ENCODE data around the gene TCF20. TPM values are rescaled to one million over a fixed set of nuclear protein-coding genes. Genes with fewer than 3 reads are reported as not detected.

The TCF20 gene
- polyA plus RNA-seq, 2 donors: 14.5 to 15.0 TPM

DNA sequence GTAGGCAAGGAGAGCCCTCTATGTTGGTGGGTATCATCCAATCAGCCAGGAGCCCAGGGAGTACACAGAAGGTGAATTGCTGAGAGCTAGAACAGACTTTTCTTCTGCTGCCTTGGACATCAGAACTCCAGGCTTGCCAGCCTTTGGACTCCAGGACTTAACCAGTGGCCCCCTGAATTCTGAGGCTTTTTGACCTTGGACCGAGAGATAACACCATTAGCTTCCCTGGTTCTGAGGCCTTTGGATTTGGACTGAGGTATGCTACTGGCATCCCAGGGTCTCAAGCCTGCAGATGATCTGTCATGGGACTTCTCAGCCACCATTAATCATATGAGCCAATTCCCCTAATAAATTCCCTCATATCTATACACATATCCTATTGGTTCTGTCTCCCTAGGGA lies 21.5 kb downstream of the TCF20 start:
- no peak overlapping the region for H3K4me3 ChIP-seq (ENCODE audit: low read depth in 1 of 2, low read length in 2 of 2)
- H3K4me1 ChIP-seq (ENCODE audit: control insufficient read depth in 2 of 2, insufficient read depth in 2 of 2, low read length in 1 of 2): peaks cover 0 to 2% of the 10 kb centered on the region in 2 donors
- WGBS, 2 donors: 42 to 95% methylated on average over 1 of the region's 1 CpG
- H3K9me3 ChIP-seq (ENCODE audit: control insufficient read depth in 2 of 2, insufficient read depth in 1 of 2, low read depth in 1 of 2, low read length in 1 of 2): no peaks in the 10 kb centered on the region
- no peaks in the 10 kb centered on the region for H3K36me3 ChIP-seq (ENCODE audit: control insufficient read depth in 2 of 2, insufficient read depth in 2 of 2, low read length in 1 of 2)
- H3K27ac ChIP-seq (ENCODE audit: low read depth in 2 of 2, low read length in 1 of 2): no peak overlapping the region
- H3K27me3 ChIP-seq (ENCODE audit: control insufficient read depth in 1 of 2, insufficient read depth in 2 of 2, low read length in 2 of 2): no peaks in the 10 kb centered on the region

DNA sequence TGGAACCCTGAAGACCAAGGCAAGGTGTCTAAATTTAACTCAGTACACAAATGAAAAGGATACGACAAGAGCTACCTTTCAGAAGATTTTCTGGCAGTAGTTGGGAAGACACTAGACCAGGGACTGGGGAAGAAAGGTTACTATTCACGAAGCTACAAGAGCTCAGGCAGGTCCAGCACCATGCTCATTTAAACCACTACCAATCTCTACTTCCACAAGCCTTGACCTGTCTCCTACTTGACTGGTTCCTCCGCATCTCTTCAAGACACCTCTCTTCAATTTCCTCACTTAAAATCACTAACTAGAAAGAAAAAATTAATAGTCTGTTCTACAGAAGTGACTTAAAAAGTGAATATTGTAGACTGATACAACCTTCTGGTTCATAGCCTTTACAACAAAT lies 22.9 kb downstream of the TCF20 start:
- 59 to 71% methylated on average over 3 of the region's 3 CpGs for WGBS, 2 donors
- H3K27ac ChIP-seq (ENCODE audit: low read depth in 2 of 2, low read length in 1 of 2): no peak overlapping the region
- H3K36me3 ChIP-seq (ENCODE audit: control insufficient read depth in 2 of 2, insufficient read depth in 2 of 2, low read length in 1 of 2): no peaks in the 10 kb centered on the region
- no peak overlapping the region for H3K4me3 ChIP-seq (ENCODE audit: low read depth in 1 of 2, low read length in 2 of 2)
- H3K27me3 ChIP-seq (ENCODE audit: control insufficient read depth in 1 of 2, insufficient read depth in 2 of 2, low read length in 2 of 2): no peaks in the 10 kb centered on the region
- peaks cover 0 to 2% of the 10 kb centered on the region in 2 donors for H3K4me1 ChIP-seq (ENCODE audit: control insufficient read depth in 2 of 2, insufficient read depth in 2 of 2, low read length in 1 of 2)
- H3K9me3 ChIP-seq (ENCODE audit: control insufficient read depth in 2 of 2, insufficient read depth in 1 of 2, low read depth in 1 of 2, low read length in 1 of 2): no peaks in the 10 kb centered on the region

GRCh38 chr22:42243802-42244060 lies 26.7 kb downstream of the TCF20 start:
- Histone ChIP-seq H3K4me1 (ENCODE audit: control insufficient read depth in 2 of 2, insufficient read depth in 2 of 2, low read length in 1 of 2) (peaks cover 0 to 2% of the 10 kb centered on the region in 2 donors), H3K4me3 (ENCODE audit: low read depth in 1 of 2, low read length in 2 of 2) (no peak overlapping the region), H3K27me3 (ENCODE audit: control insufficient read depth in 1 of 2, insufficient read depth in 2 of 2, low read length in 2 of 2) (no peaks in the 10 kb centered on the region), H3K27ac (ENCODE audit: low read depth in 2 of 2, low read length in 1 of 2) (no peak overlapping the region), H3K9me3 (ENCODE audit: control insufficient read depth in 2 of 2, insufficient read depth in 1 of 2, low read depth in 1 of 2, low read length in 1 of 2) (no peaks in the 10 kb centered on the region), H3K36me3 (ENCODE audit: control insufficient read depth in 2 of 2, insufficient read depth in 2 of 2, low read length in 1 of 2) (no peaks in the 10 kb centered on the region)

DNA sequence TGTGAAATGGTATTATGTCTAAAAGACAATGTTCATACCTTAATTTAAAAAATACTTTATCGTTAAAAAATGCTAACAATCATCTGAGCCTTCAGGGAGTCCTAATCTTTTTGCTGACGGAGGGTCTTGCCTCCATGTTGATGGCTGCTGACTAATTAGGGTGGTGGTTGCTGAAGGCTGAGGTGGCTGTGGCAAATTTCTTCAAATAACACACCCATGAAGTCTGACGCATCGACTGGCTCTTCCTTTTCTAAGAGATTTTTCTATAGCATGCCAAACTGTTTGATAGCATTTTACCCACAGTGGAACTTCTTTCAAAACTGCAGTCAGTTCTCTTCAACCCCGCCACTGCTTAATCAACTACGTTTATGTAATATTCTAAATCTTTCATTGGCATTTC lies 33.6 kb downstream of the TCF20 start:
- Histone ChIP-seq H3K9me3 (ENCODE audit: control insufficient read depth in 2 of 2, insufficient read depth in 1 of 2, low read depth in 1 of 2, low read length in 1 of 2) (no peaks in the 10 kb centered on the region), H3K27me3 (ENCODE audit: control insufficient read depth in 1 of 2, insufficient read depth in 2 of 2, low read length in 2 of 2) (no peaks in the 10 kb centered on the region), H3K4me1 (ENCODE audit: control insufficient read depth in 2 of 2, insufficient read depth in 2 of 2, low read length in 1 of 2) (no peaks in the 10 kb centered on the region)

GRCh38 chr22:42236268-42236667 lies 34.2 kb downstream of the TCF20 start:
- H3K9me3 ChIP-seq (ENCODE audit: control insufficient read depth in 2 of 2, insufficient read depth in 1 of 2, low read depth in 1 of 2, low read length in 1 of 2): no peaks in the 10 kb centered on the region
- no peaks in the 10 kb centered on the region for H3K27me3 ChIP-seq (ENCODE audit: control insufficient read depth in 1 of 2, insufficient read depth in 2 of 2, low read length in 2 of 2)
- H3K36me3 ChIP-seq (ENCODE audit: control insufficient read depth in 2 of 2, insufficient read depth in 2 of 2, low read length in 1 of 2): no peaks in the 10 kb centered on the region
- no peaks in the 10 kb centered on the region for H3K4me1 ChIP-seq (ENCODE audit: control insufficient read depth in 2 of 2, insufficient read depth in 2 of 2, low read length in 1 of 2)
- 64 to 84% methylated on average over 4 of the region's 4 CpGs for WGBS, 2 donors
- no peak overlapping the region for H3K4me3 ChIP-seq (ENCODE audit: low read depth in 1 of 2, low read length in 2 of 2)
- H3K27ac ChIP-seq (ENCODE audit: low read depth in 2 of 2, low read length in 1 of 2): peak overlapping the region in 1 of 2 donors; percentile 78

More for the DNA sequence above, 33.6 kb downstream of the TCF20 start:
- 89 to 91% methylated on average over 6 of the region's 6 CpGs for WGBS, 2 donors
- no peak overlapping the region for H3K27ac ChIP-seq (ENCODE audit: low read depth in 2 of 2, low read length in 1 of 2)
- no peaks in the 10 kb centered on the region for H3K36me3 ChIP-seq (ENCODE audit: control insufficient read depth in 2 of 2, insufficient read depth in 2 of 2, low read length in 1 of 2)
- H3K4me3 ChIP-seq (ENCODE audit: low read depth in 1 of 2, low read length in 2 of 2): no peak overlapping the region

DNA sequence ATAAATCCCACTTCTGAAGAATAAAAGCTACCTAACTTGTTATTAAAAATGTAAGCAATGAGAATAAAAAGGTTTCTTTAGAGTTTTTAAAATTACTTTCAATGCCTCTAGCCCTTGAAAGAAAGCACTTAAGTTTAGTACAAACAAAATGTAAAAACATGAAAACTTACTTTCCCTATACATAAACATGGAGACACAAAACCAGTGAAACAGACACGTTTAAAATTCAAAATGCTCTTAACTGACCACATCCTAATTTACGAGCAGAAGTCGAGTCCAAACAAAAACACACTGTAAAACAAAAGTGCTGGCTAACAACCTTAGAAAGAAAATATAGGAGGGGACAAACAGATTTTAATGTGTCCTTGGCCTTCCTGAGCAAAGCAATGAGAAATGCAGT lies 36.6 kb downstream of the TCF20 start:
- 56 to 61% methylated on average over 3 of the region's 3 CpGs for whole genome bisulfite sequencing, 2 donors
- no peaks in the 10 kb centered on the region for H3K36me3 ChIP-seq (ENCODE audit: control insufficient read depth in 2 of 2, insufficient read depth in 2 of 2, low read length in 1 of 2)

GRCh38 chr22:42231929-42232328 lies 38.5 kb downstream of the TCF20 start:
- peaks cover 0 to 5% of the 10 kb centered on the region in 2 donors for H3K4me1 ChIP-seq (ENCODE audit: control insufficient read depth in 2 of 2, insufficient read depth in 2 of 2, low read length in 1 of 2)
- no peaks in the 10 kb centered on the region for H3K27me3 ChIP-seq (ENCODE audit: control insufficient read depth in 1 of 2, insufficient read depth in 2 of 2, low read length in 2 of 2)
- H3K4me3 ChIP-seq (ENCODE audit: low read depth in 1 of 2, low read length in 2 of 2): no peak overlapping the region
- H3K9me3 ChIP-seq (ENCODE audit: control insufficient read depth in 2 of 2, insufficient read depth in 1 of 2, low read depth in 1 of 2, low read length in 1 of 2): no peaks in the 10 kb centered on the region
- no peak overlapping the region for H3K27ac ChIP-seq (ENCODE audit: low read depth in 2 of 2, low read length in 1 of 2)
- 91 to 95% methylated on average over 3 of the region's 3 CpGs for WGBS, 2 donors
- no peaks in the 10 kb centered on the region for H3K36me3 ChIP-seq (ENCODE audit: control insufficient read depth in 2 of 2, insufficient read depth in 2 of 2, low read length in 1 of 2)

More for the DNA sequence above, 36.6 kb downstream of the TCF20 start:
- H3K27me3 ChIP-seq (ENCODE audit: control insufficient read depth in 1 of 2, insufficient read depth in 2 of 2, low read length in 2 of 2): no peaks in the 10 kb centered on the region
- H3K4me3 ChIP-seq (ENCODE audit: low read depth in 1 of 2, low read length in 2 of 2): no peak overlapping the region
- no peak overlapping the region for H3K27ac ChIP-seq (ENCODE audit: low read depth in 2 of 2, low read length in 1 of 2)
- H3K4me1 ChIP-seq (ENCODE audit: control insufficient read depth in 2 of 2, insufficient read depth in 2 of 2, low read length in 1 of 2): peaks cover 0 to 5% of the 10 kb centered on the region in 2 donors
- H3K9me3 ChIP-seq (ENCODE audit: control insufficient read depth in 2 of 2, insufficient read depth in 1 of 2, low read depth in 1 of 2, low read length in 1 of 2): no peaks in the 10 kb centered on the region

GRCh38 chr22:42229455-42230149 lies 40.9 kb downstream of the TCF20 start:
- peak overlapping the region in 1 of 2 donors; percentile 45 for H3K27ac ChIP-seq (ENCODE audit: low read depth in 2 of 2, low read length in 1 of 2)
- peaks cover 0 to 5% of the 10 kb centered on the region in 2 donors for H3K4me1 ChIP-seq (ENCODE audit: control insufficient read depth in 2 of 2, insufficient read depth in 2 of 2, low read length in 1 of 2)
- no peak overlapping the region for H3K4me3 ChIP-seq (ENCODE audit: low read depth in 1 of 2, low read length in 2 of 2)
- H3K36me3 ChIP-seq (ENCODE audit: control insufficient read depth in 2 of 2, insufficient read depth in 2 of 2, low read length in 1 of 2): no peaks in the 10 kb centered on the region
- no peaks in the 10 kb centered on the region for H3K27me3 ChIP-seq (ENCODE audit: control insufficient read depth in 1 of 2, insufficient read depth in 2 of 2, low read length in 2 of 2)
- 50 to 52% methylated on average over 6 of the region's 6 CpGs for WGBS, 2 donors
- no peaks in the 10 kb centered on the region for H3K9me3 ChIP-seq (ENCODE audit: control insufficient read depth in 2 of 2, insufficient read depth in 1 of 2, low read depth in 1 of 2, low read length in 1 of 2)

DNA sequence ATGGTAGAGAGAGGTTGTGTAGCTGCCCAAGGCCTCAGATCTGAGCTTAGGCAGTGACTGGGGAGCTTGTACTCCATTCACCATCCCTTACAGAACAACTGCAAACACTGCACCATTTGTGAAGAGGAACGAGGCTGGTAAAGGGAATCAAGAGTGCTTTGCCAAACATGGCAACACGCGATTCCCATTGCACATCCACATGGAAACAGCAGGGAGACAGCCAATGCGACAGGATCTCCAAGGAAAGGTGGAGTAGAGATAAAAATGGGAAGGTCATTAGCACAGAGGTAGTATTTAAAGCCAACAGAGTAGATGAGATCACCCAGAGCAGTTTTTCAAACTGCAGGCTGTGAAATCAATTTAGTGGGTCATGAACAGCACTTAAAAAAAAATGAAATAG lies 42.0 kb downstream of the TCF20 start:
- H3K4me1 ChIP-seq (ENCODE audit: control insufficient read depth in 2 of 2, insufficient read depth in 2 of 2, low read length in 1 of 2): peaks cover 0 to 5% of the 10 kb centered on the region in 2 donors
- no peak overlapping the region for H3K27ac ChIP-seq (ENCODE audit: low read depth in 2 of 2, low read length in 1 of 2)
- no peaks in the 10 kb centered on the region for H3K9me3 ChIP-seq (ENCODE audit: control insufficient read depth in 2 of 2, insufficient read depth in 1 of 2, low read depth in 1 of 2, low read length in 1 of 2)
- no peaks in the 10 kb centered on the region for H3K36me3 ChIP-seq (ENCODE audit: control insufficient read depth in 2 of 2, insufficient read depth in 2 of 2, low read length in 1 of 2)
- no peaks in the 10 kb centered on the region for H3K27me3 ChIP-seq (ENCODE audit: control insufficient read depth in 1 of 2, insufficient read depth in 2 of 2, low read length in 2 of 2)
- no peak overlapping the region for H3K4me3 ChIP-seq (ENCODE audit: low read depth in 1 of 2, low read length in 2 of 2)
- WGBS, 2 donors: 81 to 90% methylated on average over 4 of the region's 4 CpGs

GRCh38 chr22:42227435-42227834 lies 43.0 kb downstream of the TCF20 start:
- Histone ChIP-seq H3K27ac (ENCODE audit: low read depth in 2 of 2, low read length in 1 of 2) (no peak overlapping the region), H3K4me3 (ENCODE audit: low read depth in 1 of 2, low read length in 2 of 2) (no peak overlapping the region), H3K4me1 (ENCODE audit: control insufficient read depth in 2 of 2, insufficient read depth in 2 of 2, low read length in 1 of 2) (peaks cover 0 to 5% of the 10 kb centered on the region in 2 donors), H3K27me3 (ENCODE audit: control insufficient read depth in 1 of 2, insufficient read depth in 2 of 2, low read length in 2 of 2) (no peaks in the 10 kb centered on the region), H3K9me3 (ENCODE audit: control insufficient read depth in 2 of 2, insufficient read depth in 1 of 2, low read depth in 1 of 2, low read length in 1 of 2) (no peaks in the 10 kb centered on the region), H3K36me3 (ENCODE audit: control insufficient read depth in 2 of 2, insufficient read depth in 2 of 2, low read length in 1 of 2) (no peaks in the 10 kb centered on the region)
- WGBS, 2 donors: 92 to 97% methylated on average over 3 of the region's 3 CpGs
